ENCODE results near the gene STRAP.

GRCh38 chr12:15896867-15897266 is 14.7 kb downstream of the STRAP start:
- TF ChIP-seq MEF2D (tag; conservative IDR thresholded peaks at IDR 0.05; ENCODE audit: low read depth) (no peak), TARDBP (IDR thresholded peaks at IDR 0.05) (no peak), UBTF (IDR thresholded peaks at IDR 0.05; ENCODE audit: borderline replicate concordance in 1 of 2, low read depth in 2 of 2, low read length in 2 of 2) (no peak), RBM34 (IDR thresholded peaks at IDR 0.05; ENCODE audit: borderline replicate concordance, insufficient read depth, low read length) (no peak), ZBTB17 (CRISPR knock-in tag; IDR thresholded peaks at IDR 0.05) (no peak), CHD1 (IDR thresholded peaks at IDR 0.05; ENCODE audit: low read length) (no peak), ZNF282 (CRISPR knock-in tag; IDR thresholded peaks at IDR 0.05) (no peak), POLR2A (conservative IDR thresholded peaks at IDR 0.05) (no peak), CTCF (IDR thresholded peaks at IDR 0.05 in 2 of 3, conservative IDR thresholded peaks at IDR 0.05 in 1 of 3; ENCODE audit: insufficient read depth in 2 of 3, low read depth in 1 of 3, low read length in 3 of 3) (no peak), TCF7 (IDR thresholded peaks at IDR 0.05; ENCODE audit: borderline replicate concordance) (no peak)
